ENCODE measurements around the gene KCTD3. TPM values are rescaled to one million over a fixed set of nuclear protein-coding genes. Genes with fewer than 3 reads are reported as not detected.

Gene KCTD3
- total RNA-seq, 4 donors from 2014 or later = 20.4 to 32.4 (median 31.3) TPM

- no peak for TF ChIP-seq POLR2A (IDR thresholded peaks at IDR 0.05)
- TF ChIP-seq, protein P1, sequence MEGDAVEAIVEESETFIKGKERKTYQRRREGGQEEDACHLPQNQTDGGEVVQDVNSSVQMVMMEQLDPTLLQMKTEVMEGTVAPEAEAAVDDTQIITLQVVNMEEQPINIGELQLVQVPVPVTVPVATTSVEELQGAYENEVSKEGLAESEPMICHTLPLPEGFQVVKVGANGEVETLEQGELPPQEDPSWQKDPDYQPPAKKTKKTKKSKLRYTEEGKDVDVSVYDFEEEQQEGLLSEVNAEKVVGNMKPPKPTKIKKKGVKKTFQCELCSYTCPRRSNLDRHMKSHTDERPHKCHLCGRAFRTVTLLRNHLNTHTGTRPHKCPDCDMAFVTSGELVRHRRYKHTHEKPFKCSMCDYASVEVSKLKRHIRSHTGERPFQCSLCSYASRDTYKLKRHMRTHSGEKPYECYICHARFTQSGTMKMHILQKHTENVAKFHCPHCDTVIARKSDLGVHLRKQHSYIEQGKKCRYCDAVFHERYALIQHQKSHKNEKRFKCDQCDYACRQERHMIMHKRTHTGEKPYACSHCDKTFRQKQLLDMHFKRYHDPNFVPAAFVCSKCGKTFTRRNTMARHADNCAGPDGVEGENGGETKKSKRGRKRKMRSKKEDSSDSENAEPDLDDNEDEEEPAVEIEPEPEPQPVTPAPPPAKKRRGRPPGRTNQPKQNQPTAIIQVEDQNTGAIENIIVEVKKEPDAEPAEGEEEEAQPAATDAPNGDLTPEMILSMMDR (IDR thresholded peaks at IDR 0.05) = no peak
- no peak overlapping the region for H3K4me3 ChIP-seq (ENCODE audit: low read depth, poor library complexity, severe bottlenecking)
- intact Hi-C loops (cut with DNase I; ENCODE audit: low total_unique reads) = no loop called here
- DNase-seq (ENCODE audit: low spot score in 2 of 2) = no peak
- WGBS, 2 donors = 90 to 93% methylated on average over 4 of the region's 4 CpGs
These were observed 23.8 kb downstream of the KCTD3 start for GRCh38 chr1:215590779-215591491.

GRCh38 chr1:215594640-215595039 is 27.5 kb downstream of the KCTD3 start:
- DNase-seq (ENCODE audit: low spot score in 2 of 2) = no peak
- TF ChIP-seq POLR2A (IDR thresholded peaks at IDR 0.05) = no peak
- TF ChIP-seq, protein P1 (IDR thresholded peaks at IDR 0.05) = no peak
- intact Hi-C loops (cut with DNase I; ENCODE audit: low total_unique reads) = no loop called here
- WGBS, 2 donors = 68 to 70% methylated on average over 3 of the region's 3 CpGs
- no peak overlapping the region for H3K4me3 ChIP-seq (ENCODE audit: low read depth, poor library complexity, severe bottlenecking)

GRCh38 chr1:215595231-215595630 is 28.1 kb downstream of the KCTD3 start:
- TF ChIP-seq, protein P1 (IDR thresholded peaks at IDR 0.05) = no peak
- TF ChIP-seq POLR2A (IDR thresholded peaks at IDR 0.05) = no peak
- intact Hi-C loops (cut with DNase I; ENCODE audit: low total_unique reads) = no loop called here
- H3K4me3 ChIP-seq (ENCODE audit: low read depth, poor library complexity, severe bottlenecking) = no peak overlapping the region
- 71 to 72% methylated on average over 2 of the region's 2 CpGs for WGBS, 2 donors
- DNase-seq (ENCODE audit: low spot score in 2 of 2) = no peak

- no peak overlapping the region for H3K4me3 ChIP-seq (ENCODE audit: low read depth, poor library complexity, severe bottlenecking)
- intact Hi-C loops (cut with DNase I; ENCODE audit: low total_unique reads) = no loop called here
- DNase-seq (ENCODE audit: low spot score in 2 of 2) = no peak
- no peak for TF ChIP-seq POLR2A (IDR thresholded peaks at IDR 0.05)
- TF ChIP-seq, protein P1 (IDR thresholded peaks at IDR 0.05) = no peak
These were observed 30.9 kb downstream of the KCTD3 start for GRCh38 chr1:215597961-215598360.

- intact Hi-C loops (cut with DNase I; ENCODE audit: low total_unique reads) = no loop called here
- WGBS, 2 donors = 65 to 73% methylated on average over 3 of the region's 3 CpGs
- H3K4me3 ChIP-seq (ENCODE audit: low read depth, poor library complexity, severe bottlenecking) = no peak overlapping the region
- DNase-seq (ENCODE audit: low spot score in 2 of 2) = no peak
- TF ChIP-seq POLR2A (IDR thresholded peaks at IDR 0.05) = no peak
- TF ChIP-seq, protein P1 (IDR thresholded peaks at IDR 0.05) = no peak
These were observed 32.4 kb downstream of the KCTD3 start for GRCh38 chr1:215599418-215600074.

All from lower leg skin (tissue), 4 donors.